Measurements from ENCODE around the gene UBE2F.

UBE2F gene

GRCh38 chr2:237962432-237963084 lies 4.3 kb upstream of the UBE2F start:
- TF ChIP-seq POLR2AphosphoS5 (IDR thresholded peaks at IDR 0.05; ENCODE audit: low read depth, low read length) (no peak), FOXP2 (optimal IDR thresholded peaks at IDR 0.05; ENCODE audit: borderline replicate concordance, extremely low read depth, extremely low read length, insufficient read depth) (no peak), SIN3A (IDR thresholded peaks at IDR 0.05; ENCODE audit: borderline replicate concordance, insufficient read depth, low read length) (no peak), TAF1 (IDR thresholded peaks at IDR 0.05; ENCODE audit: borderline replicate concordance, insufficient read depth, low read length) (no peak)
- TF ChIP-seq, protein P1, sequence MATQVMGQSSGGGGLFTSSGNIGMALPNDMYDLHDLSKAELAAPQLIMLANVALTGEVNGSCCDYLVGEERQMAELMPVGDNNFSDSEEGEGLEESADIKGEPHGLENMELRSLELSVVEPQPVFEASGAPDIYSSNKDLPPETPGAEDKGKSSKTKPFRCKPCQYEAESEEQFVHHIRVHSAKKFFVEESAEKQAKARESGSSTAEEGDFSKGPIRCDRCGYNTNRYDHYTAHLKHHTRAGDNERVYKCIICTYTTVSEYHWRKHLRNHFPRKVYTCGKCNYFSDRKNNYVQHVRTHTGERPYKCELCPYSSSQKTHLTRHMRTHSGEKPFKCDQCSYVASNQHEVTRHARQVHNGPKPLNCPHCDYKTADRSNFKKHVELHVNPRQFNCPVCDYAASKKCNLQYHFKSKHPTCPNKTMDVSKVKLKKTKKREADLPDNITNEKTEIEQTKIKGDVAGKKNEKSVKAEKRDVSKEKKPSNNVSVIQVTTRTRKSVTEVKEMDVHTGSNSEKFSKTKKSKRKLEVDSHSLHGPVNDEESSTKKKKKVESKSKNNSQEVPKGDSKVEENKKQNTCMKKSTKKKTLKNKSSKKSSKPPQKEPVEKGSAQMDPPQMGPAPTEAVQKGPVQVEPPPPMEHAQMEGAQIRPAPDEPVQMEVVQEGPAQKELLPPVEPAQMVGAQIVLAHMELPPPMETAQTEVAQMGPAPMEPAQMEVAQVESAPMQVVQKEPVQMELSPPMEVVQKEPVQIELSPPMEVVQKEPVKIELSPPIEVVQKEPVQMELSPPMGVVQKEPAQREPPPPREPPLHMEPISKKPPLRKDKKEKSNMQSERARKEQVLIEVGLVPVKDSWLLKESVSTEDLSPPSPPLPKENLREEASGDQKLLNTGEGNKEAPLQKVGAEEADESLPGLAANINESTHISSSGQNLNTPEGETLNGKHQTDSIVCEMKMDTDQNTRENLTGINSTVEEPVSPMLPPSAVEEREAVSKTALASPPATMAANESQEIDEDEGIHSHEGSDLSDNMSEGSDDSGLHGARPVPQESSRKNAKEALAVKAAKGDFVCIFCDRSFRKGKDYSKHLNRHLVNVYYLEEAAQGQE (IDR thresholded peaks at IDR 0.05; ENCODE audit: insufficient read depth in 1 of 2, low read depth in 2 of 2, low read length in 2 of 2) = no peak

DNA sequence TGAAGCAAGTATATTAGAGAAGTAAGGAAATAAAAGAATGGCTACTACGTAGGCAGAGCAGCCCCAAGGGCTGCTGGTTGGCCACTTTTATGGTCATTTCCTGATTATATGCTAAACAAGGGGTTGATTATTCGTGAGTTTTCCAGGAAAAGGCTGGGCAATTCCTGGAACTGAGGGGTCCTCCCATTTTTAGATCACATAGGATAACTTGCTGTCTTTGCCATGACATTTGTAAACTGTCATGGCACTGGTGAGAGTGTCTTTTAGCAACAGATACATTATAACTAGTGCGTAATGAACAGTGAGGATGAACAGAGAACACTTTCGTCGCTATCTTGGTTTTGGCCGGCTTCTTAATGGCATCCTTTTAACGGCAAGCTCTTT lies 2.6 kb upstream of the UBE2F start:
- no peak for TF ChIP-seq FOXP2 (optimal IDR thresholded peaks at IDR 0.05; ENCODE audit: borderline replicate concordance, extremely low read depth, extremely low read length, insufficient read depth)
- no peak for TF ChIP-seq TAF1 (IDR thresholded peaks at IDR 0.05; ENCODE audit: borderline replicate concordance, insufficient read depth, low read length)
- TF ChIP-seq, protein P1 (IDR thresholded peaks at IDR 0.05; ENCODE audit: insufficient read depth in 1 of 2, low read depth in 2 of 2, low read length in 2 of 2) = no peak
- no peak for TF ChIP-seq POLR2AphosphoS5 (IDR thresholded peaks at IDR 0.05; ENCODE audit: low read depth, low read length)
- TF ChIP-seq SIN3A (IDR thresholded peaks at IDR 0.05; ENCODE audit: borderline replicate concordance, insufficient read depth, low read length) = no peak

- TF ChIP-seq FOXP2 (optimal IDR thresholded peaks at IDR 0.05; ENCODE audit: borderline replicate concordance, extremely low read depth, extremely low read length, insufficient read depth) (no peak), TAF1 (IDR thresholded peaks at IDR 0.05; ENCODE audit: borderline replicate concordance, insufficient read depth, low read length) (no peak), POLR2AphosphoS5 (IDR thresholded peaks at IDR 0.05; ENCODE audit: low read depth, low read length) (no peak), SIN3A (IDR thresholded peaks at IDR 0.05; ENCODE audit: borderline replicate concordance, insufficient read depth, low read length) (no peak)
- TF ChIP-seq, protein P1 (IDR thresholded peaks at IDR 0.05; ENCODE audit: insufficient read depth in 1 of 2, low read depth in 2 of 2, low read length in 2 of 2) = no peak
Observed at GRCh38 chr2:237964578-237965404, 2.0 kb upstream of the UBE2F start.

GRCh38 chr2:237966250-237966564 lies 607 bp upstream of the UBE2F start:
- TF ChIP-seq POLR2AphosphoS5 (IDR thresholded peaks at IDR 0.05; ENCODE audit: low read depth, low read length) = no peak
- no peak for TF ChIP-seq TAF1 (IDR thresholded peaks at IDR 0.05; ENCODE audit: borderline replicate concordance, insufficient read depth, low read length)
- TF ChIP-seq SIN3A (IDR thresholded peaks at IDR 0.05; ENCODE audit: borderline replicate concordance, insufficient read depth, low read length) = no peak
- no peak for TF ChIP-seq FOXP2 (optimal IDR thresholded peaks at IDR 0.05; ENCODE audit: borderline replicate concordance, extremely low read depth, extremely low read length, insufficient read depth)
- TF ChIP-seq, protein P1 (IDR thresholded peaks at IDR 0.05; ENCODE audit: insufficient read depth in 1 of 2, low read depth in 2 of 2, low read length in 2 of 2) = no peak
